HG03196 (cell line): ENCODE data around the gene CST6.

Experiments
- ATAC-seq: cut with Tn5 transposase; IDR thresholded peaks from one replicate; pipeline ENCODE4 v1.9.1; 2021; ENCODE audit not compliant: unreplicated experiment

Gene CST6

GRCh38 chr11:66011785-66012303 is at the start of gene CST6:
TSS of gene CST6 (plus strand) at chr11:66012008. CDS start at chr11:66012045, 37 bp downstream.
- no peak for ATAC-seq

GRCh38 chr11:65962141-65962564 is 49.7 kb upstream of the CST6 start:
- ATAC-seq = no peak

- ATAC-seq = no peak
Observed at GRCh38 chr11:65964906-65965305, 46.9 kb upstream of the CST6 start.

DNA sequence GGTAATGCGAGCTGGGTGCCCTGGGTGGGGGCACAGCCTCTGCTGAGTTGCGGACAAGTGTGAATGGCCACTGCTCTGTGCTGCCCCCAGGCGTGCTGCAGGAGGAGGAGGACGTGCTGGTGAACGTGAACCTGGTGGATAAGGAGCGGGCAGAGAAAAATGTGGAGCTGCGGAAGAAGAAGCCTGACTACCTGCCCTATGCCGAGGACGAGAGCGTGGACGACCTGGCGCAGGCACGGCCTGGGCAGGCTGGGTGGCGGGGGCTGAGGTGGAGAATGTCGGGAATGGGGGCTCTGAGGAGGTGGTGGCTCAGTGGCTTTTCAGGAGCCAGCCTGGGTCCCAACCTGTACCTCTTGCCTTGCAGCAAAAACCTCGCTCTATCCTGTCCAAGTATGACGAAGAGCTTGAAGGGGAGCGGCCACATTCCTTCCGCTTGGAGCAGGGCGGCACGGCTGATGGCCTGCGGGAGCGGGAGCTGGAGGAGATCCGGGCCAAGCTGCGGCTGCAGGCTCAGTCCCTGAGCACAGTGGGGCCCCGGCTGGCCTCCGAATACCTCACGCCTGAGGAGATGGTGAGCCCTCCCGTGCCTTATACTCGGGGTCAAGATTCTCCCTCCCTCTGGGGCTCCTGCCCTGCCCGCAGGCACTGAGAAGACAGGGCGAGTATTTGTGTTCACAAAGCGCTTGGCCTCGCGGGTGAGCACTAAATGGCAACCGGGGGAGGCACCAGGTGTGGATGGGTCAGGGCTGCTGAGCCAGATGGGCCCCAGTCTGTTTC is 45.6 kb upstream of the CST6 start:
- no peak for ATAC-seq

GRCh38 chr11:65967329-65967934 is 44.4 kb upstream of the CST6 start:
- ATAC-seq = no peak

- ATAC-seq = no peak
Observed at GRCh38 chr11:65968600-65969482, 43.0 kb upstream of the CST6 start.

GRCh38 chr11:65972116-65972515 is 39.7 kb upstream of the CST6 start:
- ATAC-seq = no peak

- ATAC-seq = no peak
Observed at GRCh38 chr11:65973439-65974110, 38.2 kb upstream of the CST6 start.

GRCh38 chr11:65975771-65976170 is 36.0 kb upstream of the CST6 start:
- no peak for ATAC-seq

GRCh38 chr11:65976216-65977176 is 35.3 kb upstream of the CST6 start:
- ATAC-seq = no peak

GRCh38 chr11:65977621-65978390 is 34.0 kb upstream of the CST6 start:
- ATAC-seq = no peak

- no peak for ATAC-seq
Observed at GRCh38 chr11:65978391-65979238, 33.2 kb upstream of the CST6 start.

GRCh38 chr11:65979261-65979759 is 32.5 kb upstream of the CST6 start:
- ATAC-seq = no peak

DNA sequence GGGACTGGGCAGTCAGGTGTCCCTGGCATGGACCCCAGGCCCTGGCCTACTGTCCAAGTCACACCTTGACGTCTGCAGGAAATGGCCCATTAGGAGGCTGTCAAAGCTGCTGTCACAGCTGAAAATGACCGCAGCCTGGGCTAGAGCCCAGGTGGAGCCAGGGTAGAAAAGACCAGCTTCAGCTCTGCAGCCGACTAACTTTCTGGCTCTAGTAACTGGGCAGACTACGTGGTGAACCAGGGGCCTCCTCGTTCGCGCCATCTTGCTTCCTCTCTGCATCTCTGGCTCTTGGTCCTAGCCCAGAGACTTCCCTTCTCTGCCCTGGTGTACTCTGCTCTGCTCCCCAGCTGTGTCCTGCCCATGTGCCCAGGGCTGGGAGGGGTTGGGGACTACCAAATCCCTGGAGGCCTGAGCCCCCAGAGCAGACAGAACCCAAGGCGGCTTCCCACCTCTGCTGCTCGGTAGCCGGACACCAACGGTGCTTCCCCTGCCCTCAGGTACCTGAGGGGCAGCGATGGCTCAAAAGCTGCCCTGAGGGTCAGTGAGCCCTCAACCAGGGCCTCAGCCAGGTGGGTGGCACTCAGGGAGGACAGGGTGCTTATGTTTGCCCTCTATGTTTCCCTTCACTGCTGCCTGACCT is 30.6 kb upstream of the CST6 start:
- no peak for ATAC-seq

- no peak for ATAC-seq
Observed at GRCh38 chr11:65981972-65982823, 29.6 kb upstream of the CST6 start.

DNA sequence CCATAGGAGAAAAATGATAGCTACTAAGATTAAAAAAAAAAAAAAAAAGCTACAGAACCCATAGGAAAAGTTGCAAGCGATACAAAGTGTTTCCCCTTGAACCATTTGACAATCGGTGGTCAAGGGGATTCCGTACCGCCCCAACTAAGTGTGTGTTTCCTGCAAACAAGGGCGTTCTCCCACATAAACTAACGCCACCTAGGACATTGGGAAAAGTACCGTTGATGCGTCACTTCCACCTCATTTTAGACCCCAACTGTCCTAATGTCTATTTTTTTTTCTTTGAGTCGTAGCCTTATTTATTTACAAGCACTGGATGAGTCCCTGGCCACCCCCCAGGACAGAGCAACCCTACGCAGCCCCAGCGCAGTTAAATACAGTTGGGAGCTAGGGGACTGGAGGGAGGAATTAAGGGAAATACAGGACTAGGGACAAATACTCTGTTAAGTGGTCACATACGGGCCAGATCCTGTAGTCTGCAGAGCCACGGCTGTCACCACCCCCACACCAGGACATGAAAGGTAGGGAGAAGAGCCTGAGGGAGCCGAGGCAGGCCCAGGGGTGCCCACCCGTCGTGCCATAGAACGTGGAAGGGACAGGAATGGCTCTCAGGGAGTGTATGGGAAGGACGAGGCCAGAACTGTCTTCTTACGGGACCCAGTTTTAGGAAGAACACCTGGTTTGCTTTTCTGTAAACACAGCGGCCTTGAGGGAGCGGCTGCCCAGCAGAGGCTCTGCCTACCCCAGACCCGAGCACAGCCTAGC is 28.8 kb upstream of the CST6 start:
- ATAC-seq = no peak
